ENCODE data around the gene CAPN10.

DNA sequence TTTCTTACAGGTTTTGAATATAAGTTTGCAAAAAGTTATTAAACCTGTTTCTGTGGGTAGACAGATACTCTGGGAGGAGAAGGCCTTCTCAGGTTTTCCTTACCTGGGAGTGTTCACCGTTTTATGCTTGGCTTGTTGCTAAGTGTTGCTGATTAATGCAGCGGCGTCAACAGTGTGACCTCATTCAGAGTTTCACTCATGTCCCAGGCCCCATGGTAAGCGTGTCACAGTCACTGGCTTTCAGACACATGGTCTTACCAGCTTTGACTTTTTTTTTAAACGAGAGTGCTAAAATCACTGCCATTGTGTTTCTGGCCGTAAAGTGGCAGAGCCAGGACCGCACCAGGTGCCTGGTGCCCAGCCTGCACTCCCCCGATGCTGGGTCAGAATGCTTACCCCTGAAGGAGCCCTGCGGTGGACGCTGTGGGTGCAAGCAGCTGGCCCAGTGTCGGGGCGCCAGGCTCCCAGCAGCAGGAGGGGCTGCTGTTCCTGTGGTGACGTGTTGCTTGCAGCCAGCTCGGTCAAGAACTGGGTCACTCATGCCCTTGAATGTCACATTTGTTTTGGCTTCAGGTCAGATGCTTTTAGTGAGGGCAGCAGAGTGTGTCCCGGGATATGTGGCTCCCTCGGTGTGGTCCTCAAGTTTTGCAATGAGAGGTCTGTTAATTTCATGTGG is 3.5 kb downstream of the CAPN10 start:
- TF ChIP-seq, protein P1, sequence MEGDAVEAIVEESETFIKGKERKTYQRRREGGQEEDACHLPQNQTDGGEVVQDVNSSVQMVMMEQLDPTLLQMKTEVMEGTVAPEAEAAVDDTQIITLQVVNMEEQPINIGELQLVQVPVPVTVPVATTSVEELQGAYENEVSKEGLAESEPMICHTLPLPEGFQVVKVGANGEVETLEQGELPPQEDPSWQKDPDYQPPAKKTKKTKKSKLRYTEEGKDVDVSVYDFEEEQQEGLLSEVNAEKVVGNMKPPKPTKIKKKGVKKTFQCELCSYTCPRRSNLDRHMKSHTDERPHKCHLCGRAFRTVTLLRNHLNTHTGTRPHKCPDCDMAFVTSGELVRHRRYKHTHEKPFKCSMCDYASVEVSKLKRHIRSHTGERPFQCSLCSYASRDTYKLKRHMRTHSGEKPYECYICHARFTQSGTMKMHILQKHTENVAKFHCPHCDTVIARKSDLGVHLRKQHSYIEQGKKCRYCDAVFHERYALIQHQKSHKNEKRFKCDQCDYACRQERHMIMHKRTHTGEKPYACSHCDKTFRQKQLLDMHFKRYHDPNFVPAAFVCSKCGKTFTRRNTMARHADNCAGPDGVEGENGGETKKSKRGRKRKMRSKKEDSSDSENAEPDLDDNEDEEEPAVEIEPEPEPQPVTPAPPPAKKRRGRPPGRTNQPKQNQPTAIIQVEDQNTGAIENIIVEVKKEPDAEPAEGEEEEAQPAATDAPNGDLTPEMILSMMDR (IDR thresholded peaks at IDR 0.05): no peak
- TF ChIP-seq POLR2AphosphoS5 (IDR thresholded peaks at IDR 0.05): no peak

Measured in prostate gland (tissue), 2 donors.